Retina (tissue), 1 donor: Measurements from ENCODE around the gene DACH1.
"Not testable (repeated sequence)": the region's sequence is repeated elsewhere in the genome, so short reads cannot be mapped to it uniquely, and the experiment has no call there.

Experiments
- DNase-seq: peaks from one replicate; pipeline ENCODE4 v3.0.0-alpha.2; 2016

The DACH1 gene

GRCh38 chr13:71828117-71828516, 38.9 kb downstream of the DACH1 start:
- peak; percentile 52 for DNase-seq

- DNase-seq, result peak; percentile 61
Measured at GRCh38 chr13:71827241-71827640, 39.8 kb downstream of the DACH1 start.

DNA sequence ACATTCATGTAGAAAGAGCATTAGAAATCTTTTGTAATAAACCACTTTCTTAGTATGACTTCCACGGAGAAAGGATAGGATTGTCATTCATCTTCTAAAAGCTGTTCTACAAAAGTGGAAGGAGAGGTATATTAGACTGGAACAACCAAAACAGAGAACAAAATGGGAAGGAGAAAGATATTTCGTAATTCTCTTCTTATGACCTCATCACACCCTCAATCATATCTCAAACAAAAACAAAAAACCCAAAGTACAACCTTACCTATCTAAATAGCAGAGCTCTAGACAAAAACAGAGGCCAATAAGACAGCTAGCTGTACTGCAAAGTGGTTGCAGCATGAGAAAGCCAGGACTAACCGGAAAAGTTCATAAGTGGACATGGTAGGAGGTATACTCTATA, 46.3 kb downstream of the DACH1 start:
- DNase-seq, result no peak

- no peak for DNase-seq
Measured at GRCh38 chr13:71817335-71817734, 49.7 kb downstream of the DACH1 start.

DNA sequence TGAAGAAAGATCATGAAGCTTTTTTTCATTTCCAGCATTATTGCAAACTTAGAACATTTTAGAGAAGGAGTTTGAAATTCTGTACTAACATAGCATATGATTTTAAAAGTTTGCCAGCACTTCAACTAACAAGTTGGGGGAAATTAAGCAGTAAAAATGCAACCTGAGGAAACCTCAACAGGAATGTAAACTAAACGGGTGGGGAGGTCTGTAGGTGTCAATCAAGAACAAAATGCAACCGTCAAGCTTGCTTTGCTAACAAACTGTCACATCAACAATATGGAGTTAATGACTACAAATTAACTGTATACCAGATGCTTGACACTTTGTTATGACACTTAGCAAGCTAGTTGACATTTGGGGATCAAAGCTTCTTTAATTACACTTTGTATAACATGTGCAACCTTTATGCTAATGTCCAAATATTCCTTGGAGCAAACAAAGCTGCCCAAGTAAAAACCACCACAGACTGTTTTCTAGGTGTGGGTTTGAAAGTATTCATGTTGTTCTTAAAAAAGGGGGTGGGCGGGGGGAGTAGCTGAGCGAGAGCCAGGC, 52.1 kb downstream of the DACH1 start:
- no peak for DNase-seq

DNA sequence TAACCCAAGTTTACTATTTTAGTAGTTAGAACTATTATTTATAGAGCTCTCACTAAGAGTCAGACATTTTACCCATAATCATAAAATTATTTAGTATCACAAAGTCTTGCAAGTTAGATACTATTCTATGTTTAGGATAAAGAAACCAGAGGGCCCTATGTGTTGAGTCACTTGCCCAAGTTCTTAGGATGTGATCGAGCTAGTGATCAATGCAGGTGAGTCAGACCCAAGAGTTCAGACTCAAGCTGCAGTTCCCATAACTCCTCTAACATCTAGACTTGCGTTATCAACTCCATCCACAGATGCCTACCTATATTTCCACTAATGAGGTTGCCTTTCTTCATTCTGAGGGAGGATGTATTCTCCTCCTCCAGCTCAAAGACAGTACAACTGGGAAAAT, 53.8 kb downstream of the DACH1 start:
- DNase-seq, result no peak

- no peak for DNase-seq
Measured at GRCh38 chr13:71811344-71811743, 55.7 kb downstream of the DACH1 start.

GRCh38 chr13:71808708-71809107, 58.3 kb downstream of the DACH1 start:
- DNase-seq, result no peak

GRCh38 chr13:71806886-71807285, 60.1 kb downstream of the DACH1 start:
- DNase-seq, result no peak

DNA sequence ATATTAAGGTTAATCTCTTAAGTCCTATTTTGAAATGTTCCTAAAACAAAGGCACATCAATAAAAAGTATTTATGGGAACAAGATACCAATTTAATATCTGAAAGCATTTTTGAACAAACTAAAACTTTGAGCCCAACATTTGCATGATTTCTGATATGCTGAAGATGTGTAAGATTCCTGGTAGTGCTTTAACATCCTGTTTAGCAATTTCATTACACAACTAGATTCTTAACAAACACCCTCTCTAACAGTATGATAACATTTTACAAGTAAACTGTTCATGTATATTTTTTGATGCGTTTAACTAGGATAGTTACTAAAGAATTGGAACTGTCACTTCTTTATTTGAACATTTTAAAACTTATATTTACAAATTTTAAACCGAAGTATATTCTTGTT, 63.9 kb downstream of the DACH1 start:
- DNase-seq, result no peak

- peak; percentile 79 for DNase-seq
Measured at GRCh38 chr13:71801781-71802180, 65.2 kb downstream of the DACH1 start.

DNA sequence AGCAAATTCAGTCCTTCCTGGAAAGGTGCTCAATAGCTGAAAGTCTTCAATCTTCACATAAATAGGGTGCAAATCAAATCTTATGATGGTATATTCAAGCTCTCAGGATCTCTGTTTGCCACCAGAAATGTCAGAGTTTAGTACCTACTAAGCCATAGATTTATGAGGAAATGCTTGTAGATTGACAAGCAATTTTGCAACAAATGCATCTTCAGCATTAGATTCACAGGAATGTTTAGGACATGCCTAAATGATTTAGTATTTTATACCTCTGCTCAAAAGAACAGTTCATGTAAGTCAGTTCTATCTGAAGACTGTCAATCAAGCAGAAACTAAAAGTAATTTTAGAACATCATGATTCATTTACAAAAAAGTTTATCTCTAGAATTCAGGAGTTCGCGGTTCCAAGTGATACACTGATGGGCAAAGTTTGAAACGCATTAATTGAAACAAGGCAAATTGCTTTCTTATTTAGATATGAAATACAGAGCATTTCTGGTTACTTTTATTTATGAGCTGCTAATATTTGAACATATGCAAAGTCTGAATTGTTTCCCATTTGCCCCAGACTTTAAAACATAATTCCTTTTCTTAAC, 65.7 kb downstream of the DACH1 start:
- no peak for DNase-seq

GRCh38 chr13:71799324-71799723, 67.7 kb downstream of the DACH1 start:
- DNase-seq, result no peak

DNA sequence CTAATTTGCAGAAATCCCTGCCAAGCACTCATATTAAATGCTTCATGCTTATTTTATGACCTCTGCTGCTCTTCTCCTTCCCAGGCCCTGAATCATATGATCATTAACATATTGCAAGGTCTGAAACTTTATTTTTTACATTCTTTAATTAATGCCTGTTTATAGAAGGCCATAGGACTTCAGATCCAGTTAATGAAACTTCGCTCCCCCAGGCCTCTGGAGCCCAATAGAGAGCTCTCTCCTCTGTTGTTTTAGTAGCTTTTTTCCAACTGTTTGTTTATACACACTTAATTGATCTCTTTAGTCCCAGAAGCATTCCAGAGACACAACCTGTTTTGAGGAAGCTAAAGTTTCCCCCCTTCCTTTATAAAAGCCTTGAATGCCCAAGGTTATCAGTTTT, 68.3 kb downstream of the DACH1 start:
- DNase-seq, result no peak

DNA sequence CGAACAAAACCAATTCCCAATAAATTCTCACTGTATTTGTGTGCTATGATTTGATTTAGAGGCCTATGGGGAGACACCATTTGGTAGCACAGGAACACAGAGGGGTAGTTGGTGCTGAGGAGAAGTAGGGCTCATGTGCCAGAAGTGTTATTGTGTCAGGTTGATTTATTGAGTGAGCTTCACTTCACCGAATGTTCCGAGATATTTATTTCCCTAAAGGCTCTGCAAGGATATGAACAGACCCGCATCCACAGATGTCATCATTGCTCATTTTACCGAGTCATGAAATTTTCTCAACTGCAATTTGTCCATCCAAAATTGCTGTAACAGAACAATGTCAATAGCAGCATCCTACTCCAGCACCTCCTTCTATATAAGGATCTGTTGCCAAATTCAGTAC, 69.5 kb downstream of the DACH1 start:
- DNase-seq, result peak; percentile 60

GRCh38 chr13:71789693-71790329, 77.2 kb downstream of the DACH1 start:
- DNase-seq, result no peak

DNA sequence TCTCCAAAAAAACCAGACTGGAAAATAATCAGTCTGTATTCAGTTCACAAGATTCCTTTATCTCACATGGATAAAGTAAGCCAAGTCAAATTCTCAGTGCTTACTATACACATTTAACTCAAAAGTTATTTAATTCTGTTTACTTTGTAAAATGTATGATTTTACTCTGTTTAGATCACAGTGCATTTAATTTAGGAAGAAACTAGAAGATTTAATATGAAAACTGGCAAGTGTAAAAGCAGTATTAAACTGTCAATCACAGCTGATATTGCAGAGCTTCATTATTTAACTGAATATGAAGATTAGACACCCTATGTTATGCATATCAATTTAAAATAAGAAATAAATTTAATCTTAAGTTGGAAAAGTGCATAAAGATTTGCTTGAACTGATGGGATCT, 78.0 kb downstream of the DACH1 start:
- no peak for DNase-seq

GRCh38 chr13:71787414-71787813, 79.6 kb downstream of the DACH1 start:
- no peak for DNase-seq

- DNase-seq, result peak; percentile 49
Measured at GRCh38 chr13:71786875-71787274, 80.1 kb downstream of the DACH1 start.

GRCh38 chr13:71785361-71785760, 81.6 kb downstream of the DACH1 start:
- DNase-seq, result no peak

GRCh38 chr13:71780546-71780945, 86.5 kb downstream of the DACH1 start:
- no peak for DNase-seq

DNA sequence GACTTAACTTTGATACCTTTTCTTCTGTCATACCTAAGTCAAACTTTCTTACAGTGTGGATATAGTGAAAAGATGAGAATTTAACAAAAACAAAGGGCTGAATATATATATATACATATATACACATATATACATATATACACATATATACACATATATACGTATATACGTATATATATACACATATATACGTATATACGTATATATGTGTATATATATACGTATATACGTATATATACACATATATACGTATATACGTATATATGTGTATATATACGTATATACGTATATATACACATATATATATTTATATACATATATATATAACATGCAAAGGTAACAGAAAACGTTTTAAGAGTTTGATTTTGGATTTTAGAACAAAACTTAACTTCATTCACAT, 88.0 kb downstream of the DACH1 start:
- not testable (repeated sequence) for DNase-seq

GRCh38 chr13:71775966-71776365, 91.0 kb downstream of the DACH1 start:
- DNase-seq, result no peak

DNA sequence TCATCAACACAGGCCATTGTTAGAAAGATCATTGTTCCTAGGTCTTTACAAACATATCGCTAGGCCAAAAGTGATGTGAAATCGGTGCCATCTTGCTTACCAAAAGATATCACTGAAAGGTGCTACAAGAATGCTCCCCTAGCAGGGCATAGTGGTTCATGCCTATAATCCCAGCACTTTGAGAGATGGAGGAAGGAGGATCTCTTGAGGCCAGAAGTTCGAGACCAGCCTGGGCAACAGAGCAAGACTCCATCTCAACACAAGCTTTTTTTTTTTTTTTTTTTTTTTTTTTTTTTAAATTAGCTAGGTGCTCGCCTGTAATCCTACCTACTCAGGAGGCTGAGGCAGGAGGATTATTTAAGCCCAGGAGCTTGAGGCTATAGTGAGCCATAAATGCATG, 92.1 kb downstream of the DACH1 start:
- no peak for DNase-seq

- DNase-seq, result no peak
Measured at GRCh38 chr13:71773531-71773930, 93.5 kb downstream of the DACH1 start.
